Heart right ventricle (tissue), 16 donors: ENCODE results near the gene PDE4D. TPM values are rescaled to one million over a fixed set of nuclear protein-coding genes. Genes with fewer than 3 reads are reported as not detected.

Experiments used
- ATAC-seq, 8 donors: fragments of 200-7000 bp; cut with Tn5 transposase; one replicate each; pipeline ENCODE4 v1.9.1; 2020; ENCODE audit warnings: mild to moderate bottlenecking in 8 of 8, moderate library complexity in 8 of 8, moderate number of reproducible peaks in 1 of 8
- DNase-seq, 2 donors: peaks; one replicate each; pipeline ENCODE4 v3.0.0-alpha.2; 2020
- H3K27ac ChIP-seq, 10 donors: fragments of 200-600 bp; sonication (generic) in 2 of 10; one replicate each; pipeline versions ENCODE4 v1.5.0 to v1.8.0; 2020 to 2022; ENCODE audit warnings: mild to moderate bottlenecking in 3 of 10
- H3K27me3 ChIP-seq, 7 donors: fragments of 200-600 bp; one replicate each; pipeline ENCODE4 v1.8.0; 2021 to 2022; ENCODE audit warnings: mild to moderate bottlenecking in 2 of 7
- H3K36me3 ChIP-seq, 9 donors: fragments of 200-600 bp; sonication (generic) in 1 of 9; one replicate each; pipeline versions ENCODE4 v1.5.0 to v1.8.0; 2020 to 2022; ENCODE audit warnings: mild to moderate bottlenecking in 2 of 9
- H3K4me1 ChIP-seq, 9 donors: fragments of 200-600 bp; sonication (generic) in 1 of 9; one replicate each; pipeline versions ENCODE4 v1.5.0 to v1.8.0; 2020 to 2022; ENCODE audit warnings: mild to moderate bottlenecking in 4 of 9
- H3K4me3 ChIP-seq, 10 donors: fragments of 200-600 bp; sonication (generic) in 2 of 10; one replicate each; pipeline versions ENCODE4 v1.5.0 to v1.8.0; 2020 to 2022; ENCODE audit warnings: mild to moderate bottlenecking in 7 of 10, moderate library complexity in 2 of 10
- H3K9me3 ChIP-seq, 11 donors: fragments of 200-600 bp in 10 of 11; sonication (generic) in 2 of 11; one replicate each; pipeline versions ENCODE4 v1.5.0 to v1.8.0; 2013 to 2022; ENCODE audit warnings: mild to moderate bottlenecking in 2 of 11, control low read depth in 1 of 11, moderate library complexity in 1 of 11
- CTCF ChIP-seq, 9 donors: fragments of 200-600 bp; sonication (generic) in 2 of 9; IDR thresholded peaks; one replicate each; pipeline versions ENCODE4 v1.5.0 to v1.8.0; 2021 to 2022; ENCODE audit warnings: antibody characterized with exemption in 9 of 9, mild to moderate bottlenecking in 5 of 9, moderate library complexity in 1 of 9
- WGBS, 2 donors: extraction: QIAGEN DNeasy Blood & Tissue Kit; methylation state at CpG; one replicate each; pipeline ENCODE4 v1.1.7; 2013; ENCODE audit warnings: inconsistent platforms in 1 of 2; 5-methylcytosine and 5-hydroxymethylcytosine counted together
- intact Hi-C, 10 donors: fragments of 100-400 bp; cut with DNase I; formaldehyde crosslinking; loops; one replicate each; pipeline versions ENCODE4 v1.11.1 to v1.14.2; 2022
- polyA plus RNA-seq, 2 donors: library from polyadenylated mRNA; stranded (reverse); fragments of 200-250 nt; gene quantifications; one replicate each; pipeline ENCODE4 v1.2.3, GENCODE V29; 2013
- total RNA-seq, 10 donors: library from RNA; stranded (reverse); fragmentation: NEBNext Ultra II Directional in 3 of 10; extraction: Animal tissue kit (Norgen Biotek cat#: 25700) in 3 of 10; gene quantifications; one replicate each; pipeline versions ENCODE4 v1.2.1 to v1.2.4, GENCODE V29; 2021 to 2023
- donor health status: Arrhythmogenic right ventricular cardiomyopathy.
- donor health status: ischemic (EF 13 %, LVEDD 7.1; RV severe dilation, severe dysfunction).
- donor health status: healthy with polysubstance abuse.
- donor health status: DM: no; HTN: yes; CAD: no.
- donor health status: DM: no; HTN: no; CAD: no.
- donor health status: ischemic (EF 25% LVEDD 6.9; RV normal size, moderate dysfunction).
- donor health status: ischemic (EF 25% LVEDD 5.7; RV mildly dilated, moderate dysfunction).
- donor health status: healthy.
- donor health status: DM: yes; HTN: yes; CAD: no.
- donor health status: Ischemic cardiomyopathy.
- donor health status: ischemic (EF 35%, LVEDD 5.7; RV mildly dilated, moderate dysfunction).
- donor health status: nonischemic (EF 11% LVEDD 7.7; RV severe dilation, severe dysfunction).
- donor health status: DM: yes; HTN: yes; CAD: no.
- donor health status: PGD.
- donor health status: ischemic (EF 29% LVEDD 5.4; RV normal size, mild dysfunction).
- donor health status: nonischemic (EF 23%, LVEDD 6.1; RV moderate dilation, normal function).

The PDE4D gene
- total and polyA plus RNA-seq, 12 donors, result 5.8 to 83.2 (median 39.5) TPM

DNA sequence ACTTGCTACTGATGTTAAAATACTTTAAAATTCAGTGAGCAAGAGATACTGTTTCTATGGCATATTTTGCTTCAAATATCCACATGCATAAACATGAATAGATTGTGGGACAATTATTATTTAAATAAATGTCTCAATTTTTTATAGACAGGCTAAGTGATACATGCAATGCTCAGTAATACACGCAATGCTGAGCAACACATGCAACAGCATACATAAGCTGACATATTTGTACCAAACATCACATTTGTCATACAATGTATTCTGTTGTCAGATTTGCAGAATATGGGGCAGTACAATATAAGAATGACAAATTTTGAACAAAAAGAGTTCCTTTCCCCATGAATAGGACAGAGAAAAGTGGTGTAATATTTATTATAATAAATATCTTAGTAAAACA, 155.5 kb downstream of the PDE4D start:
- no peak for DNase-seq
- H3K4me3 ChIP-seq, result no peak overlapping the region
- WGBS, 2 donors, result 98 to 99% methylated on average over 1 of the region's 1 CpG
- H3K9me3 ChIP-seq, result no peaks in the 10 kb centered on the region
- H3K36me3 ChIP-seq, result no peaks in the 10 kb centered on the region
- ATAC-seq, result no peak
- no peak overlapping the region for H3K27ac ChIP-seq
- no peaks in the 10 kb centered on the region for H3K27me3 ChIP-seq
- intact Hi-C loops, result loop anchor here in 1 of 10 donors (10.0 kb wide), 1 partner anchor 153 kb away; no protein-coding TSS in a partner anchor
- TF ChIP-seq CTCF (IDR thresholded peaks at IDR 0.05), result no peak
- H3K4me1 ChIP-seq, result no peaks in the 10 kb centered on the region

DNA sequence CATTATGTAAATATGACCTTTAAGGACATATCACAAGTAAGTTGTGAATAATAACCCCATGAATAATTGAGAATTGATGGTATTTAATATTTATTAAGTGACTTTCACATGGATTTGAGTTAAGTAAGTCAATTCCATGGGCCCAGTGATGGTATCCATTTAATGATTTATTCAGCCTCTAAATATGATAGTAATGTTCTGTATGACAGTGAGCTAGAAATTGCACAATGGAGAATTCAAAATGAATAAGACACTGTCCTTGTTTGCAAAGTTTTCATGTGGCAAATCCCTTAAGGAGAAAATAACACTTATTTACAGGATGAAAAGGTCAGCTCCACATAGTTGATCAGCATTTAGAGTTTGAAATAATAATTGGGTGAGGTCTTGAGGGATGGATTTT, 160.7 kb downstream of the PDE4D start:
- Histone ChIP-seq H3K36me3 (no peaks in the 10 kb centered on the region), H3K9me3 (no peaks in the 10 kb centered on the region), H3K27me3 (no peaks in the 10 kb centered on the region), H3K4me1 (no peaks in the 10 kb centered on the region), H3K4me3 (no peak overlapping the region), H3K27ac (no peak overlapping the region)
- ATAC-seq (no peak), DNase-seq (no peak)
- intact Hi-C loops, result loop anchor here in 1 of 10 donors (10.0 kb wide), 1 partner anchor 148 kb away; no protein-coding TSS in a partner anchor
- TF ChIP-seq CTCF (IDR thresholded peaks at IDR 0.05), result no peak

- ATAC-seq (no peak), DNase-seq (no peak)
- Histone ChIP-seq H3K27ac (no peak overlapping the region), H3K36me3 (no peaks in the 10 kb centered on the region), H3K4me3 (no peak overlapping the region), H3K27me3 (no peaks in the 10 kb centered on the region), H3K4me1 (no peaks in the 10 kb centered on the region), H3K9me3 (no peaks in the 10 kb centered on the region)
- TF ChIP-seq CTCF (IDR thresholded peaks at IDR 0.05), result no peak
- intact Hi-C loops, result loop anchor here in 1 of 10 donors (10.0 kb wide), 1 partner anchor 148 kb away; no protein-coding TSS in a partner anchor
- WGBS, 2 donors, result 73 to 78% methylated on average over 2 of the region's 2 CpGs
These were observed 161.2 kb downstream of the PDE4D start for GRCh38 chr5:59732301-59732700.

DNA sequence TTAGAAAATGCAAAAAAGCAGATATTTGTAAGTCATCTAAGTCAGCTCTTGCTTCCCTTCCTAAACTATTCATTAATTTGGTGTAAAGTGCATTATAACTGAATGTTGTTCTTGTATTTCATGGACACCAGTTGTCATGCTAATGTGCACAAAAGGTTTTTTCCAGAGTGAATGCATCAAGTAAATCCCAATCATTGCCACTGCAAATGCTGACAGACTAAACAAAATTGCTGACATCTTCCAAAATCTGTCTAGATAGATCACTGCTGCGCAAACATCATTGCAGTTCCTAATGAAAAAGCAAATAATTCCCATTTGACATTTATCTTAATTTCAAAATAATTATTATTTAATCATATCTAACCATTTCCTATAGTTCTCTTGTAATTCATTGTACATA, 161.7 kb downstream of the PDE4D start:
- Histone ChIP-seq H3K27me3 (no peaks in the 10 kb centered on the region), H3K36me3 (no peaks in the 10 kb centered on the region), H3K4me1 (no peaks in the 10 kb centered on the region), H3K9me3 (no peaks in the 10 kb centered on the region), H3K27ac (no peak overlapping the region), H3K4me3 (no peak overlapping the region)
- intact Hi-C loops, result loop anchor here in 1 of 10 donors (10.0 kb wide), 1 partner anchor 147 kb away; no protein-coding TSS in a partner anchor
- no peak for TF ChIP-seq CTCF (IDR thresholded peaks at IDR 0.05)
- no peak for DNase-seq
- no peak for ATAC-seq
- WGBS, 2 donors, result 98 to 99% methylated on average over 1 of the region's 1 CpG
